Urinary bladder (tissue), 4 donors: ENCODE measurements around the gene ITGA5. TPM values are rescaled to one million over a fixed set of nuclear protein-coding genes. Genes with fewer than 3 reads are reported as not detected.
A peak's percentile ranks its signal among the peaks of the same experiment; 100 is the strongest.

ENCODE experiments used
- DNase-seq: peaks from one replicate; pipeline ENCODE4 v3.0.0-alpha.2; 2015; ENCODE audit errors: extremely low spot score
- H3K27ac ChIP-seq: one replicate; pipeline ENCODE4 v1.5.1; 2013; ENCODE audit warnings: low read depth, mild to moderate bottlenecking, moderate library complexity
- H3K36me3 ChIP-seq: one replicate; pipeline ENCODE4 v1.6.1; 2013; ENCODE audit warnings: mild to moderate bottlenecking, moderate library complexity; ENCODE audit not compliant: insufficient read depth
- H3K4me1 ChIP-seq: one replicate; pipeline ENCODE4 v1.6.1; 2013; ENCODE audit warnings: mild to moderate bottlenecking, moderate library complexity; ENCODE audit not compliant: insufficient read depth
- H3K4me3 ChIP-seq: one replicate; pipeline ENCODE4 v1.5.1; 2013; ENCODE audit warnings: low read depth, low read length
- WGBS: extraction: QIAGEN DNeasy Blood & Tissue Kit; methylation state at CpG from one replicate; pipeline ENCODE4 v1.1.7; 2013; 5-methylcytosine and 5-hydroxymethylcytosine counted together
- polyA plus RNA-seq: library from polyadenylated mRNA; stranded (reverse); fragments of 200-250 nt; gene quantifications from one replicate; pipeline ENCODE4 v1.2.3, GENCODE V29; 2013
- total RNA-seq: library from RNA; depleted of rRNA; stranded (reverse); fragments of >200 nt; gene quantifications from one replicate; pipeline ENCODE4 v1.2.3, GENCODE V29; 2014
- donor health status: healthy with polysubstance abuse.
- donor health status: healthy.

Gene ITGA5
- total and polyA plus RNA-seq, 2 donors, result 139 to 702 TPM

GRCh38 chr12:54371328-54372112, 47.5 kb downstream of the ITGA5 start:
- WGBS, result 37% methylated on average over 5 of the region's 5 CpGs
- H3K4me3 ChIP-seq, result no peak overlapping the region
- DNase-seq, result no peak
- peaks cover 2% of the 10 kb centered on the region for H3K36me3 ChIP-seq
- peak overlapping the region; percentile 48 for H3K27ac ChIP-seq
- H3K4me1 ChIP-seq, result peaks cover 3% of the 10 kb centered on the region

- Histone ChIP-seq H3K4me3 (peak overlapping the region; percentile 30), H3K4me1 (peaks cover 3% of the 10 kb centered on the region), H3K36me3 (peaks cover 2% of the 10 kb centered on the region), H3K27ac (no peak overlapping the region)
- no peak for DNase-seq
- WGBS, result 9% methylated on average over 44 of the region's 44 CpGs
These were observed 48.8 kb downstream of the ITGA5 start for GRCh38 chr12:54370171-54370730.

DNA sequence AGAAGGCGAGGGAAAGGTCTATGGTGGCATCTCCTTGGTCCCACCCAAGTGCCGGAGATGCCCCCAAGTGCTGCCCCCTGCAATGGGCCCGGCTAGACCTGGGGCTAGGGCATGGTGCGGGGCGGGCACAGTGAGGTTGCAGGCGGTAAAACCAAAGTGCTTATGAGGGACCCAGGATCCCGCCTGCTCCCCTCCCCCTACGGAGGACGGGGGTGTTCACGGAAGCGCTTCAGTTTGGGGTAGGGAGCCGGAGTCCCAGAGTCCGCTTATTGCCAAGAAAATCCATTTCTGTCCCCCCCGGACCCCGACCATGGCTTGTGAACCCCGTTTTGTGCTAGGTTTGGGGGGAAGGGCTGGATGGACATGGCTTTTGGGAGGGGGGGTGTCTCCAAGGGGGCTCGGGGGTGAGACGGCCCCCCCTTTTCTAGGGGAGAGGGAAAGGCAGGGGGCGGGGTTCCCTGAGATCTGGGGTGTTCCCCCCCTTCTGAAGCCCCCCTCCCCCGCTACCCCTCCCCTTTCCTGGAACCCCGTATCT, 49.4 kb downstream of the ITGA5 start:
- H3K4me1 ChIP-seq, result peaks cover 3% of the 10 kb centered on the region
- H3K27ac ChIP-seq, result no peak overlapping the region
- WGBS, result 44% methylated on average over 21 of the region's 21 CpGs
- H3K36me3 ChIP-seq, result peaks cover 2% of the 10 kb centered on the region
- peak overlapping the region; percentile 30 for H3K4me3 ChIP-seq
- no peak for DNase-seq

GRCh38 chr12:54368709-54369596, 50.1 kb downstream of the ITGA5 start:
- Histone ChIP-seq H3K4me3 (no peak overlapping the region), H3K4me1 (peaks cover 3% of the 10 kb centered on the region), H3K36me3 (peaks cover 2% of the 10 kb centered on the region), H3K27ac (no peak overlapping the region)
- WGBS, result 22% methylated on average over 40 of the region's 40 CpGs
- DNase-seq, result peak; percentile 88

GRCh38 chr12:54368025-54368708, 50.9 kb downstream of the ITGA5 start:
- Histone ChIP-seq H3K27ac (no peak overlapping the region), H3K4me1 (peaks cover 3% of the 10 kb centered on the region), H3K4me3 (no peak overlapping the region), H3K36me3 (peaks cover 2% of the 10 kb centered on the region)
- no peak for DNase-seq
- WGBS, result 21% methylated on average over 5 of the region's 5 CpGs

GRCh38 chr12:54364413-54364812, 54.7 kb downstream of the ITGA5 start, which contains the start of gene GPR84:
TSS of gene GPR84 (minus strand) at chr12:54364486. CDS start at chr12:54363851, 635 bp downstream.
- H3K4me3 ChIP-seq, result no peak within 1 kb of the TSS
- DNase-seq, result no peak
- no peak within 1 kb of the TSS for H3K27ac ChIP-seq
- H3K36me3 ChIP-seq, result no peaks in the 10 kb centered on the region
- no peaks in the 10 kb centered on the region for H3K4me1 ChIP-seq
- 72% methylated on average over 4 of the region's 4 CpGs for WGBS

GRCh38 chr12:54363618-54364017, 55.4 kb downstream of the ITGA5 start:
- no peak for DNase-seq
- H3K36me3 ChIP-seq, result no peaks in the 10 kb centered on the region
- no peaks in the 10 kb centered on the region for H3K4me1 ChIP-seq
- H3K27ac ChIP-seq, result no peak overlapping the region
- WGBS, result 81% methylated on average over 6 of the region's 6 CpGs
- H3K4me3 ChIP-seq, result no peak overlapping the region

GRCh38 chr12:54363047-54363446, 56.0 kb downstream of the ITGA5 start:
- Histone ChIP-seq H3K4me1 (no peaks in the 10 kb centered on the region), H3K36me3 (no peaks in the 10 kb centered on the region), H3K27ac (no peak overlapping the region), H3K4me3 (no peak overlapping the region)
- WGBS, result 80% methylated on average over 8 of the region's 8 CpGs
- no peak for DNase-seq

DNA sequence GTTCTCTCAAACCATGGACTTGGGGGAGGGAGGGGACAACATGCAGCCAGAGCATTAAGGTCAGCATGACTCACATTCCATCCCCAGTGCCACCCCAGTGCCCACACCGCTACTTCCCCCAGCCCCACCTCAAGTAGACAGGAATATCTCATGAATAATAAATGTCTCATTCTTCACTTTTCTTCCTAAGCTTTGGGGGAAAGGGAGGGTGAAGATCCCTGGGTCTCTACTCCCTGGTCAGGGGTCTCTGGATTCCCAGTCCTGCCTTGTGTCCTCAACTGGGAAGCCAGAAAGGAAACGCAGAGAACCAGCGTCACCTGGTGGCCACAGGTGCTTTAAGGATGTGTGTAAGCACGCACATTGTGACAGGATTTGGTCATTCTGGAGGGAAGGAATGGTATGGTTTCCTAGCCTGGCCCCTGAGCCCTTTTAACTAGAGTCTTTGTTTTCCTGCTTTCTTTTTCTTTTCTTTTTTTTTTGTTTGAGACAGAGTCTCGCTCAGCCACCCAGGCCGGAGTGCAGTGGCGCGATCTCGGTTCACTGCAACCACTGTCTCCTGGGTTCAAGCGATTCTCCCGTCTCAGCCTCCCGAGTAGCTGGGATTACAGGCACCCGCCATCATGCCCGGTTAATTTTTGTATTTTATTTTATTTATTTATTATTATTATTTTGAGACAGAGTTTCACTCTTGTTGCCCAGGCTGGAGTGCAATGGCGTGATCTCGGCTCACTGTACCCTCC, 58.2 kb downstream of the ITGA5 start:
- Histone ChIP-seq H3K4me1 (no peaks in the 10 kb centered on the region), H3K4me3 (no peak overlapping the region), H3K27ac (no peak overlapping the region), H3K36me3 (no peaks in the 10 kb centered on the region)
- DNase-seq, result no peak
- WGBS, result 59% methylated on average over 16 of the region's 16 CpGs

DNA sequence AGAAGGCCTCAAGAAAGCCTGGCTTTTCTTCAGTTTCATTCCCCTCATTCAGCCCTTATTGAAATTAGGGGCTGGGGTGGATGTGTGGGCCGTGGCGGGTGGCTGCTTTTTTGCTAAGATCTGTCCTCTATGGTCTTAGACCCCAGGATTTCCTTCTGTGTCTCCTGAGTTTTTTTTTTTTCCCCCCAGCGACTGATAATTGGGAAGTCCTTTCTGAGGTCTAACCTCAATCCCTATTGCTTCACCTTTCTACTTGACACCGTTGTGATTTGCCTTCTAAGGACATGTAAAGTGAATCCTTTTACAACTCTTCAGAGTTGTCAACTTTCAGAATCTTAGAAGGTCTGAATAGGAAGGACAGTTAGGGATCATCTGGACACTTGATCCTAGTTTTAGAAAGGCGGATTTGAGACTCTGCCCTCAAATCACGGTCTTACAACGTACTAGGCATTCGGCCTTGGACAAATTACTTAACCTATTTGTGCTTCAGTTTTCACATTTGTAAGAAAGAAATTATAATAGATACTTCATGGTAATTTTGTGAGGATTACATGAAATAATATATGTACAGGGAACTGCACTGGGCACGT, 59.2 kb downstream of the ITGA5 start:
- 61% methylated on average over 9 of the region's 9 CpGs for WGBS
- Histone ChIP-seq H3K36me3 (no peaks in the 10 kb centered on the region), H3K4me3 (peak overlapping the region; percentile 43), H3K27ac (peak overlapping the region; percentile 28), H3K4me1 (no peaks in the 10 kb centered on the region)
- no peak for DNase-seq

GRCh38 chr12:54358945-54359761, 59.9 kb downstream of the ITGA5 start:
- under 1% methylated on average over 40 of the region's 40 CpGs for WGBS
- H3K4me3 ChIP-seq, result peak overlapping the region; percentile 43
- H3K4me1 ChIP-seq, result no peaks in the 10 kb centered on the region
- DNase-seq, result peak; percentile 97
- H3K27ac ChIP-seq, result peak overlapping the region; percentile 30
- no peaks in the 10 kb centered on the region for H3K36me3 ChIP-seq
